Fibroblast of peridontal ligament (primary cell): ENCODE data around the gene DDX20.

Experiments used
- DNase-seq: peaks from one replicate; pipeline ENCODE4 v3.0.0-alpha.2; 2010; ENCODE audit errors: extremely low read depth

Gene DDX20, protein sequence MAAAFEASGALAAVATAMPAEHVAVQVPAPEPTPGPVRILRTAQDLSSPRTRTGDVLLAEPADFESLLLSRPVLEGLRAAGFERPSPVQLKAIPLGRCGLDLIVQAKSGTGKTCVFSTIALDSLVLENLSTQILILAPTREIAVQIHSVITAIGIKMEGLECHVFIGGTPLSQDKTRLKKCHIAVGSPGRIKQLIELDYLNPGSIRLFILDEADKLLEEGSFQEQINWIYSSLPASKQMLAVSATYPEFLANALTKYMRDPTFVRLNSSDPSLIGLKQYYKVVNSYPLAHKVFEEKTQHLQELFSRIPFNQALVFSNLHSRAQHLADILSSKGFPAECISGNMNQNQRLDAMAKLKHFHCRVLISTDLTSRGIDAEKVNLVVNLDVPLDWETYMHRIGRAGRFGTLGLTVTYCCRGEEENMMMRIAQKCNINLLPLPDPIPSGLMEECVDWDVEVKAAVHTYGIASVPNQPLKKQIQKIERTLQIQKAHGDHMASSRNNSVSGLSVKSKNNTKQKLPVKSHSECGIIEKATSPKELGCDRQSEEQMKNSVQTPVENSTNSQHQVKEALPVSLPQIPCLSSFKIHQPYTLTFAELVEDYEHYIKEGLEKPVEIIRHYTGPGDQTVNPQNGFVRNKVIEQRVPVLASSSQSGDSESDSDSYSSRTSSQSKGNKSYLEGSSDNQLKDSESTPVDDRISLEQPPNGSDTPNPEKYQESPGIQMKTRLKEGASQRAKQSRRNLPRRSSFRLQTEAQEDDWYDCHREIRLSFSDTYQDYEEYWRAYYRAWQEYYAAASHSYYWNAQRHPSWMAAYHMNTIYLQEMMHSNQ

DNA sequence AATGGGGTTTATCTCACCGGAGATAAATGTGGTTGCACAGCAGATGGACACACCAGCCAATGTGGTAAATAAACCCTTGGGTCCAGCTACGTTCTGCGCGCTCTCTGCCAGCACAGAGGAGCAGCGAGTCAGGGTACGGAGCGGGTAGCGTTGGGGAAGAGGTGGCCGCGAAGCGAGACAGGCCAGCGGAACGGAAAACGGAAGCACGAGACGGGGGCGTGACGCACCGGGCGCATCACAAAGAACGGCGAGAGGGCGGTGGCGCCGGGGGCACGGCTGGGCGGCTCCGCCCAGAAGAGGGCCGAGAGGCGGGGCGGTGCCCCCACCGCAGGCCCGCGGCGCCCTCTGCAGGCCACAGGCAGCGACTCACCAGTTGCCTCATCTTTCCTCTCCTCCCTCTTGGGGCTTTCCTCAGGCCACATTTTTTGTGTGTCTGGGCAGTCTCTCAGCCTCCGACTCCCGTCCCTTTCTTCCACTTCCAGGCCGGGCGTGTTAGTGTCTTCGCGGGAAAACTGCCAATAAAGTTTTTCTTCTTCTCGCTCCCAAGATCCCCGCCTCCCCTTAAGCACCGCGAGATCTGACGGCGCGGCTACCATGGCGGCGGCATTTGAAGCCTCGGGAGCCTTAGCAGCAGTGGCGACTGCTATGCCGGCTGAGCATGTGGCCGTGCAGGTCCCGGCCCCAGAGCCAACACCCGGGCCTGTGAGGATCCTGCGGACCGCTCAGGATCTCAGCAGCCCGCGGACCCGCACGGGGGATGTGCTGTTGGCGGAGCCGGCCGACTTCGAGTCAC, at the start of gene DDX20:
Gene DDX20 (plus strand): TSS at position 571 of the 793 bp plus-strand sequence. CDS start 24 bp downstream, at position 595.
- DNase-seq, result peak; percentile 99

DNA sequence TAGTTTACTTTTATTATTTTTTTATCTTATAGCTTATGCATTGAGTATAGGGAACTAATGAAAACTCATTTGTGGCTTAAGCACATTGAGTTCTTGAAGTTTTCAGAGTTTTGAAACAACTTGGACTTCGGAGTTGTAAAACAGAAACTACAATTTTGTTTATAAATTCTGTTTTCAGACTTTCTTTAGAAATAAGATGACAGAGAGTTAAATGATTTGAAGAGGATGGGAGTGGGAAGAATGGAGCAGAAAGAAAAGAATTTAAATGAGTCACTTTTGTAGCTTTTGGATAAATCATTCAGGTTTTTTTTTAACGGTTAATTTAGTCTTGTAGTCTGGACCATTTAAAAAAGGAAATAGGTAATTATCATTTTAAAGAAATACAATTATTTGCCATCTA, 48.8 kb upstream of the DDX20 start:
- DNase-seq, result peak; percentile 63

DNA sequence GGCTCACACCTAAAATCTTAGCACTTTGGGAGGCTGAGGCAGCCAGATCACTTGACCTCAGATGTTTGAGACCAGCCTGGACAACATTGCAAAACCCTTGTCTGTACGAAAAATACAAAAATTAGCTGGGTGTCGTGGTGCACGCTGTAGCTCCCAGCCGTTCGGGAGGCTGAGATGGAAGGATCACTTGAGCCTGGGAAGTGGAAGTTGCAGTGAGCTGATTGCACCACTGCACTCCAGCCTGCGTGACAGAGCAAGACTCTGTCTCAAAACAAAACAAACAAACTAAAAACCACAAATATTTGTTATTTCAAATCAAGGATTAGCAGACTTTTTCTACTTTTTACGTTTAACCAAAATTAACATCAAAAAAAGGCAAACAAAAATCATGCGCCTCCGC, 47.8 kb upstream of the DDX20 start:
- peak; percentile 71 for DNase-seq

DNA sequence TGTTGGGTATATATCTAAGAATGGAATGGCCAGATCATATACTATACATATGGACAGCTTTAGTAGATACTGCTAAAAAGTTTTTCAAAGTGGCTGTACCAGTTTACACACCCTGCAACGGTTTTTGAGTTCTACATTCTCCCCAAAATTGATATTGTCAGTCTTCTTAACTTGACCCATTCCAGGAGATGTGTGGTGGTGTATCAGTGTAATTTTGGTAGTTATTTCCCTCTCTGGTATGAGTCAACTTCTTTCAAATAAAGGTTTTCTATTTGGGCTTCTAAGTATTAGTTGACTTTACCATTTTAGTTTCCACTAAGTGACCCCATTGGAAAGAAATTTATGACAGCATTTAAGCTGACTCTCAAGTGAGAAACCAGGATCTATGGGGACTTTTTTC, 45.7 kb upstream of the DDX20 start:
- no peak for DNase-seq

DNA sequence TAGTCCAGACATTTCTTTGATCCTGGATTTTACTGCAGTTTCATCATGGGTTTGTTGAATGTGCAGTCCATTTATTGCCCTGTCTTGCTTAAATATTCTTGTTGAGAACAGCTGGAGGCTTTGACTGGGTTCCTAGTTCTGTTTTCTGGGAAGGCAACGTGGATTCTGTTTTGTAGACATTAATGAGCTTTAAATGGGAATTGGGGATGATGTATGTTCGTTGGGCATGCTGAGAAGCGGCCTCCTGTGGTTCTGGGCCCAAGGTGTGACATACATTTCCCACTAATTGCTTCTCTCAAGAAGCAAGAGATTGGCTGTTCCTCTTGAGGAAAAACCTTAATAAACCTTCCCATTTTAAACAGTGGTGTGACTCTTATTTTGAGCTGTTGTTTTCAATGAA, 39.4 kb upstream of the DDX20 start:
- no peak for DNase-seq

DNA sequence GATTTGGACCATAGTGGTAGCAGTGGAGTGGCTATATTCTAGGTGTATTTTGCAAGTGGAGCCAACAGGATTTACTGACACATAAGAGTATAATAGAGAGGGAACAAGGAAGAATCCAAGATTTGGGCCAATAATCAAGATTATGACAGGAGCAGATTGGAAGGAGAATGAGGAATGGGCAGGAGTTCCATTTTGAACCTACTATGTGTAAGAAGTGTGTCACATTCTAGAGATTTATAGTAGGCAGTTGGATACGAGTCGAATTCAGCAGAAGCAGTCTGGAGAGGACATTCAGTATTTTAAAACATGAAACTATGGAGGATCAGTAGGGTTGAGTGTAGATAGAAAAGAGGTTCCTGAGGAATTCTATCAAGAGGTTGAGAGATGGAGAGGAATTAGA, 38.3 kb upstream of the DDX20 start:
- no peak for DNase-seq

DNA sequence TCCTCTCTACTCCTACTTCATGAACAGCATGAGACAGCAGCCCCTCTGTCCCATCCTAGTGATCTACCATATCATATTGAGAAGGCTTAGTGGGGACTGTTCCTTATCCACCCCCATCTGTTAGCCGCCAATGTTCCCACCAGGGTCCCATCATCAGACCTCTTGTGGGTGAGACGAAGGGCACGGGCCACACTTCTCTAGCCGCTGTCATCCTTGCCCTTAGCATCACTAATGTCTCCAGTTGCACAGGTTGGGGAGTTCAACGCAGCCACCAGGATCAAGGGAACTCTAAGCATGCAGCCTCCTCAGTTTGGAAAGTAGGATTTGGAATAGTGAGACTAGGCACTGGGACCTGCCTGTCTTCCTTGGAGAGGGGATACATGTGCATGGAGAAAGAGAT, 36.6 kb upstream of the DDX20 start:
- DNase-seq, result no peak

DNA sequence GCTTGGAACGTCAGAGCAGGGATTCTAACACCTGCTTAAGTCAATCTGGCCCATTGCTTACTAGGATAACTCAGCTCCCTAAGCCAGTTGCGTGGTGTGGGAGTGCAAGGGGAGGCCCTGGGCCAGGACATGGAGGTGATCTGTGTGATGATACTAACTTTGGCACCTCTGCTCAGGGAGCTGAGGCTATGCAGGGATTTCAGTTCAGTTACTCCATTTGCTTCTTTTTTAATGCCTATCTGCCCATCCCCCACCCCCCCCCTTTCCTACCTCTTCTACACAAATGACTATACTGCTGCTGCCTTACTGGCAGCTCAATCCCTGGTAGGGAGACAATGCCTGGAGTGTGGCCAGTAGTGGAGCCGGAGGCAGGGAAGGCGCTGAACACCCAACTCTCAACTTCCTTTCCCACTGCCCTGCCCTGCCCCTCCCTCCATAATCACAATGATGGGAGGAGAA, 36.0 kb upstream of the DDX20 start:
- DNase-seq, result no peak

DNA sequence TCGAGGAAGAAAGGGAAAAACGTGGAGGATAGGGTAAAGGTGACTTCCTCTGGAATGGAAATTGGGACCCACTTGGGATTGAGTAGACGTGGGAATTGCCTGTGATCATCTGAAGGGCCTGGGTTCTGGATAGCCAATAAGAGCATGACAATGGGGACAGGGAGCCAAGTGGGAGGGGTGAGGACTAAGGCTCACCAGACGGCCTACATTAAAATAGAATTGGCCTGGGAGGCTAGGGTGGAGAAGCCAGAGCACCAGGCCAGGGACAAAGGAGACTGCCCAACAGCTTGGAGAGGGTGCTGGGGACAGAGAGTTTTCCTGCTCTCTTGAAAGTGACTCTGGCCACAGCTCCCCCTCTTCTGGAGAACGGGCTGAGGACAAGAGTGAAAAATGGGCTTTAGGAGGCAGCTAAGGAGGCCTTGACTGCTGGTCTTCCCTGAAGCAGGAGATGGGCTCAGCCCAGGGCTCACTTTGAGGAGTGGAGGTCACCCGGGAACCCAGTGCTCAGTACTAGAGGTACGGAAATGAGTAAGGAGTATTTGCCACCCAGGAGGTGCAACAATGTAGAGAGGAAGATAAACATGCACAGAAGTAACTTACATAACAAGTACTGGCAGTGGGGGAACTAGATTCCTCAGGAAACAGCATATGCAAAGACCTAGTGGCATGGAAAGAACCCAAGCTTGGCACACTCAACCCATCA, 35.3 kb upstream of the DDX20 start:
- no peak for DNase-seq

DNA sequence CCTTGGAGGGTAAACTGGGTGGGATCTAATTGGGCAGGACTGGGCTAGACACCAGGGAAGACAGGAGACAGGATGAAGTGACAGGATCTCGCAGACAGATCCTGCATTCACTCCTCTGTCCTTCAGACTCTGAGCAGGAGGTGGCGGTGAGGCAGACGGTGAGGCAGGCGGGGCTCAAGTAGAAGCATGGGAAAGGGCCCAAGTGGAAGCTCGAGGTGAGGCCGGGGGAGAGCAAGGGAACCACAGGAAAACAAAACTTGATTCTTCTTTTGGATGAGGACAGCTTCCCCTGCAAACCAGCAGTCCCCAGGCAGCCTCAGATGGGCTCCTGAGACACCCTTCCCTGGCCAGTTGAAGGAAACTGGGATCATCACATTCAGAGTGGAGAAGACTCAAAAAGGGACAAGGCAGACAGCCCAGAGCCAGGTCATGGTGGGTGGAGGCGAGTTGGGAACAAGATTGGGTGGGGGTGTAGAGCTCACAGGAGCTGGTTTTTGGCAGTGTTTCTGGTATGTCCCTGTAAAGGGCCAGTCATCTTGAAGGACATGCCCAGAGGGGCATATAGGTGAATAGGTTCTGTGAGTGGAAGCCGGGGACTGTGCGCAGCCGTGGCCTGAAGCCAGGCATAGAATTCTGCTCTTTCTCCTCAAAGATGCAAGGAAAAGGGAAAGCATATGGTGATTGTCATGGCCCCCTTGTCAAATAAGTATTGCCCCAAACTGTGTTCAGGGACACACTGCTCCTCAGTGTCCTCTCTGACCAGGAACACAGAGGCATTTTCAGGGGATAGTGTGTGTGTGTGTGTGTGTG, 34.5 kb upstream of the DDX20 start:
- DNase-seq, result no peak

DNA sequence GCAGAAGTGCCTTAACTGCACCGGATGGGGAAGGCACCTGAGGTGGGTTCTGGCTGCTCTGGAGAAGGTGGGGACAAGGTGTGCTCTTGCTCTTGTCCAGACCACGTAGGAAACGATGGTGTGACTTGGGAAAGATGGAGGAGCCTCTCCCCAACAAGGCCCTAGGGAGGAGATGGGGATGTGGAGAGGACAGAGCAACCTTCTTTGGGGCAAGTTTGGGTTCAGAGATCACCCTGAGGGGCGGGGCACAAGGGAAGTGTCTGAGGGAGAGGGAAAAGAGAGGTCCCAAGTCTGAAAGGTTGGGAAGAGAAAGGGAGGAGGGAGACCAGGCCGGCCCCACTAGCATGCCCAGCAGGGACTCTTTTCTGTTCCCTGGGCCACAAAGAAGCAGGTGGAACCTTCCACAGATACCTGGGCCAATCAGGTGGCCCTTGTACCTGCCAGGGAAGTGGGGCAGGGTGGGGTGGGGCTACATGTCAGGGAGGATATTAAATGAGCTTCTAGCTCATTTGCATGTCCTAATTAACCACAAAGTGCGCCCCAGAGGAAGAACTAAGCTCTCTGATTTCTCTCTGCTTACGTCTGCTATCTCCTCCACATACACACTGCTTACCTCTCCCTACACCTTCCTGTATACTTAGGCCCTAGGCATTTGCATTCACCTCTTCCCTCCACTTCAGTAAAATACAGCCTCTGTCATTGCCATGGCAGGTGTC, 32.5 kb upstream of the DDX20 start:
- no peak for DNase-seq

DNA sequence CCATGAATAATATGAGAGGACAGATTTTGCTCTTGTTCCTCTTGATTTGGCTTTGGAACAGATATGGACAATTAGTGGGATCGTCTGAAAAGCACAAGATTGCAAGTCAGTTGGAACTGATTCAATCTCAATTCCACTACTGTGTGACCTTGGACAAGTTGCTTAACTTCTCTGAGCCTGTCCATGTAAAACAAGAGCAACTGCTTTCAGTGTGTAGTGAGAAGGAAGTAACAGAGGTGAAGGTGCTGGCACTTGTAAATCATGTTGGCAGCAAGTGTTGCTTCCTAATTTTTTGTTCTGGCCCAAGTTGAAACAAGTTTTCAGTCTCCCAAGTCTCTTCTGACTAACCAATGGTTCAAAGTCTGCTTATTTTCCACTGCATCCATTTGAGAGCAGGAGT, 31.8 kb upstream of the DDX20 start:
- DNase-seq, result no peak

DNA sequence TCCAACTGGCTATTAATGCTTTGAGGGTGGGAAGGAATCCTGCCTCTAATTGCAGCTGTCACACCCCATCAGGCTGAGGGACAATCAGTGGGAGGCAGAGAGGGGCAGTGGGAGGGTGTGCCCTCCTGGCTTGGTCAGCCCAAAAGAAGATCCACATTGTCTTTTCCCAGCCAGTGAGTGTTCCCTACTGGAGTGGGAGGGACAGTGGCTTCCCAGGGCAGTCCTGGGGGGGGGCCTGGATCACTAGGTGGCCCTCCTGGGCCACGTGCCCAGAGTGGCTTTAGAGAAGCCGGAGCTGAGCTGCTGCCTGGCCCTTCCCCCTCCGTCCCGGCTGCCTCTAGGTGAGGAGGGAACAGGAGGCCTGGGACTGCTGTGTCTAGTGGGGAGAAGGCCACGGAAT, 30.5 kb upstream of the DDX20 start:
- DNase-seq, result no peak

DNA sequence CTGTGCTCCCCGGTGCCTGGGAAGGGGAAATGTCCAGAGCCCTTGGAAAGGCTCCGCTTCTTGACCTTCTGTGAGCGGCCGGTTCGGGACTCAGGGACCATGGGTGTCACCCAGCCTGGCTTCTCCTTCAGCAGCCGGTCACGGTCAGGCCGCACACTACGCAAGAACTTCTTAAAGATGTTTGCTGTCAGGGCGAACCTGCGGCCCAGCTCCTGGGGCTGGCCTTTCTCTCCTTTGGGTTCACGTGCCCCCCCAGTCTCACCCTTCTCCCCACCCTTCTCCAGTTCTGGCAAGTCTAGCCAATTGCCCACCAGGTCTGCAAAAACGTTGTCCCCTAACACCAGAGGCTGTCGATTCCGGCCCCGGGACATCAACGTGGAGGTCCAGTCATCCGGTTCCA, 28.6 kb upstream of the DDX20 start:
- DNase-seq, result no peak

DNA sequence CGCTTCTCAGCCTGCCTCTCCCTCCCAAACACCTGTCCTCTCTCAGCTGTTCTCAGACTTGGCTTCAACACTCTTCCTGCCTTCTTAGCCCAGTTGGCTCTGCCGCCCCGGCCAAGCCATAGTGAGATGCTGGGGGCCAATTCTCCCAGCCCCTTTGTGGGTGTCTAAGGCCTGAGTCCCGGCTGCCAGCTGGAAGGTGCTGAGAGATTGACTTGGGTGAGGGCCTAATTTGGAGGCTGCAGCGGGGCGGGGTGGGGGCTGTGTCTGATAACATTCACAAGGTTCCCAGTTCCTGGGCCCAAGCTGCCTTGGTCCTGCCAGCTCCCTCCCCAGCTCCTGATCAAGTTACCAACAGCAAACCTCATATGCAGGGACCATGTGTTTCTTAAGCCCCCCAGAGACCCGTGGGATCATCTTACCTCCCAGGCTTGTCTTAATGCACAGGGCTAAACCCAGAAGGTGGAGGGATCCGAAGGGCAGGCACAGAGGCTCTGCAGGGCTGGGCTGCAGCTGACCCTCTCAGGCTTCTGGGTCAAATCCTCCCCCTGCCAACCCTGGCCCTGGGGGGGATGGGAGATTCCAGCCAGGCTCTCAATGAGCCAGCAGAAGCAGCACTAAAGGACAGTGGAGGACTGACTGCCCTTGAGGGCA, 26.3 kb upstream of the DDX20 start:
- DNase-seq, result no peak

DNA sequence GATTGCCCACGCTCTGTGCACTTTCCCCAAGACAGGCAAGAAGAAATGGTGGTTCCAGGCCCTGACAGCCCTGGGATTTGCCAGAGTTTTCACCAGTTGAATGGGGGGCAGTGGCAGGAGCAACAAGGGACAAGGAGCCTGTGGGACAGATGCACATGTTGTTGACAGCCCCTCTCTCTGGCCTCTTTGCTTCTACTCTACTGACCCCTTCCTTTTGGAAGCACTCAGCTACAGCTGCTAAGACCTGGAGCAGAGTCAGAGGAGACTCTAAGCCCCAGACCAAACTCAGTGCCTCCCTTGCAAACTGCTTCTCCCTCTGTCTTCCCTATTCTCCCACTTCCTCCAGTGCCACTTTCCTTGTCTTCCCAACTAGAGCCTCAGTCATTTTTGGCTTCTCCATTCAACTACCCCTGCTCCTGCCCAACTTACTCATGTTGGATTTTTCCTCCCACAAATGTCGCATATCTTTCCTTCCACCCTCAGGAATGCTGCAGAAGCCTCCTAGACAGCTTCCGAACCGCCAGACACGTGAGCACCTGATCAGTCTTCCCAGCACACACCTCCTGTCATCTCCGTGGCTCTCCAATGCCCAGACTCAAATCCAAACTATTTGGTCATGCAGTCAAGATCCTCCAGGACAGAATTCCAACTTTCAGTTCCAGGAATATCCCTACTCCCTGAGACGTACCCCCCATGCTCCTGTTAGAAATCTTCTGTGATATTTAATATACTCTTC, 25.6 kb upstream of the DDX20 start:
- DNase-seq, result no peak

DNA sequence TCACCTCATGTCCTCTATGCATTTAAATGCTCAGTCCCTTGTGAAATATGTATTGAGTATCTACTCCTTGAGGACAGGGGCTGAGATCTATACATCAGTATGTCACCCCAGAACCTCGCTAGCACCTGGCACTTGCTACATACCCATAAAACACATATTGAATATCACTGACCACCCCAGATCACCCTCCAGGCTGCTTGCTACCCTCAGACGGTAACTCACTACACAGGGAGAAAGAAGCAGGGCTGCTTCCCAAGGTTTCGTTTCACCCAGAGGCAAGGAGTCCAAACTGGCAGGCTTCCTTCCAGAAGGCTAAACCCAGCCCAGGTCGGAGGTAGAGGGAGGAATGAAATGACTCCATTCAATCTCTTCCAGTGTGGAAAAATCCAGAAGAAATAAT, 25.0 kb upstream of the DDX20 start:
- no peak for DNase-seq

DNA sequence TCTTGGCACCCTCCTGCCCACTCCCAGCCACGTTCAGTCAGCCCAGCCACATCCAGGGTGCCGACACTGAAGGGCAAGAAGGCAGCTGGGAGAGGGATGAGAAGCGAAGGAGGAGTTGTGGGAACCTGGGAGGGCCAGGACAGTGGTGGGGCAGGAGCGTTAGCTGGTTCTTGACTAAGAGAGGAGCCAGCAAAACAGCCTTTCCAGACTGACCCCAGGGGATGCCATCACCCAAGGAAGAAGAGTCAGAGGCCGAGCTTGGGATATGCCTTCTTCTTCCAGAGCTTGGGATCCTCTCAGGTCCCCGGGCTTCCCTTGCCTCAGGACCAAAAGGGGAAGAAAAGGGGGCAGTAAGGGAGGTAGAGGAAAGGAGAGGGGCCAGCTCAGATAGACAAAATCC, 23.7 kb upstream of the DDX20 start:
- no peak for DNase-seq

DNA sequence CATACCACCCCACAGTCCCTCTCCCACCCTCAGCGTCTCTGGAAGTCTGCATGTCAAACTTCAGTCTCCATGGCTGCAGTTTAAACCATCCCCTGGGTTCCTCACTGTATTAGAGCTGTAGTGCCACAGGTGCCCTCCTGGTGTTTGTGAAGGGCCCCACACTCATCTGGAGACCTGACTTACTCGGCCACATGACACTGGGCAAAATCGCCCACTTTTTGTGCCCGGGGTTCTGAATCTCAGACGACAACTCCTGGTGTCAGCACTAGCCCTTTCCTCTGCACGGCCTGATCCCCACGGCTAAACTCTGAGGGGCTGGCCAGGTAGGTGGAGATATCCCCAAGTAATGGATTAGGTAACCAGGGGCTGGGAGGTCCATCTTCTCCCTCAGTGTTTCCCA, 23.0 kb upstream of the DDX20 start:
- no peak for DNase-seq
